Vagina (tissue), 2 donors: ENCODE results near the gene FAM227A.

ENCODE experiments used
- POLR2A ChIP-seq, 2 donors: fragments of 450-650 bp; IDR thresholded peaks; one replicate each; pipeline ENCODE4 v1.6.1; 2017; ENCODE audit warnings: antibody characterized with exemption in 2 of 2, mild to moderate bottlenecking in 2 of 2, moderate library complexity in 2 of 2
- POLR2AphosphoS5 ChIP-seq, 2 donors: sonication (generic); formaldehyde crosslinking; IDR thresholded peaks; one replicate each; pipeline ENCODE4 v1.9.0; 2017; ENCODE audit warnings: antibody characterized with exemption in 2 of 2, mild to moderate bottlenecking in 2 of 2, low read depth in 1 of 2; ENCODE audit not compliant: insufficient read depth in 1 of 2
- TF ChIP-seq, protein P1 (sequence below), 3 experiments: fragments of 450-650 bp in 2 of 3; fragments of 200-600 bp in 1 of 3; sonication (generic) in 1 of 3; IDR thresholded peaks; one replicate each; pipeline ENCODE4 v1.5.1; 2017 to 2019; ENCODE audit warnings: antibody characterized with exemption in 3 of 3, mild to moderate bottlenecking in 2 of 3, moderate library complexity in 2 of 3

DNA sequence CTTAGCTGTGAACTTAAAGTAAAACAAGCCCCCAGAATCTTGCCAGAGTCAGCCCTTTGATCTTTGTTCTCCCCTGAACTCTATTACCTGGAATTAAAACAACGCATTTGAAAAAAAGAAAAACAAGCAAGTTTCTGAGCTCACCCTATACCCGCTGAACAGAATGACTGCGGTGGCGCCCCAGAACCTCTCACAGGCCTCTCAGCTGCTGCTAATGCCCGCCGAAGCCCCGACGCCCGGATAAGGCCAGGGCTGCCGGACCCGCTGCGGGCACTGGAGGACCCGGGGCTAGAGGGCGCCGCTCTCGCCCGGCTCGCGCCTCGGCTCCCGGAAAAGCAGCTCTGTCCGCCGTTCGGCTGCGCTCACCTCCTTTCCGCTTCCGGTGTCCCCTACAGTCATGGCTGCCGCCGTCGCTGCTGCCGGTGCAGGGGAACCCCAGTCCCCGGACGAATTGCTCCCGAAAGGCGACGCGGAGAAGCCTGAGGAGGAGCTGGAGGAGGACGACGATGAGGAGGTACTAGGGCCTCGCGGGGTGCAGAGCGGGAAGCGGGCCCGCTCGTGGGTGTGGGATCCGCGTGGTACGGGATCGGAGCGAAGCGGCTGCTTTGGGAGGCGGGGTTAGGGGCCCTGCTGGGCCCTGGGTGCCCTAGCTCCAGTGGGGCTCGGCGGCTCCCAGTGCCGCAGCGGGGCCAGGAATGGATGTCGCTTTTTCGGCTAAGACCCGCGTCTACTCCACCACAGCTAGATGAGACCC lies 25.6 kb upstream of the FAM227A start, which contains the start of gene TOMM22:
- TF ChIP-seq, protein P1, sequence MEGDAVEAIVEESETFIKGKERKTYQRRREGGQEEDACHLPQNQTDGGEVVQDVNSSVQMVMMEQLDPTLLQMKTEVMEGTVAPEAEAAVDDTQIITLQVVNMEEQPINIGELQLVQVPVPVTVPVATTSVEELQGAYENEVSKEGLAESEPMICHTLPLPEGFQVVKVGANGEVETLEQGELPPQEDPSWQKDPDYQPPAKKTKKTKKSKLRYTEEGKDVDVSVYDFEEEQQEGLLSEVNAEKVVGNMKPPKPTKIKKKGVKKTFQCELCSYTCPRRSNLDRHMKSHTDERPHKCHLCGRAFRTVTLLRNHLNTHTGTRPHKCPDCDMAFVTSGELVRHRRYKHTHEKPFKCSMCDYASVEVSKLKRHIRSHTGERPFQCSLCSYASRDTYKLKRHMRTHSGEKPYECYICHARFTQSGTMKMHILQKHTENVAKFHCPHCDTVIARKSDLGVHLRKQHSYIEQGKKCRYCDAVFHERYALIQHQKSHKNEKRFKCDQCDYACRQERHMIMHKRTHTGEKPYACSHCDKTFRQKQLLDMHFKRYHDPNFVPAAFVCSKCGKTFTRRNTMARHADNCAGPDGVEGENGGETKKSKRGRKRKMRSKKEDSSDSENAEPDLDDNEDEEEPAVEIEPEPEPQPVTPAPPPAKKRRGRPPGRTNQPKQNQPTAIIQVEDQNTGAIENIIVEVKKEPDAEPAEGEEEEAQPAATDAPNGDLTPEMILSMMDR (IDR thresholded peaks at IDR 0.05) = peak; percentile 15 to 86 (median 22)
- no peak for TF ChIP-seq POLR2A (IDR thresholded peaks at IDR 0.05)
- peak; percentile 90 to 96 for TF ChIP-seq POLR2AphosphoS5 (IDR thresholded peaks at IDR 0.05; ENCODE audit: insufficient read depth in 1 of 2, low read depth in 1 of 2)
